Measurements from ENCODE around the gene COL21A1. TPM values are rescaled to one million over a fixed set of nuclear protein-coding genes. Genes with fewer than 3 reads are reported as not detected.

Gene COL21A1
- total RNA-seq, 1 experiment from 2014 or later, result 3.3 TPM

GRCh38 chr6:56156643-56157042, 90.7 kb downstream of the COL21A1 start:
- no peak for ATAC-seq
- no peak for DNase-seq (ENCODE audit: low read depth, low spot score)
- in situ Hi-C loops (cut with HindIII; ENCODE audit: low pct_unique_long_range_greater_than_20kb, low sequenced_read_pairs), result no loop called here
- no peak overlapping the region; the same call in 1 of the 2 replicates for H3K27ac ChIP-seq (ENCODE audit: low read length)
- ChIA-PET CTCF (no interaction called here), POLR2A (interaction anchor here (0.7 kb wide), 1 partner anchor 10 kb away, joined by 3 read pairs; no protein-coding TSS in a partner anchor)
- no peak for TF ChIP-seq REST (IDR thresholded peaks at IDR 0.05; ENCODE audit: insufficient read depth in 1 of 2, low read depth in 2 of 2, low read length in 1 of 2)
- TF ChIP-seq SIN3A (IDR thresholded peaks at IDR 0.05; ENCODE audit: borderline replicate concordance, insufficient read depth, low read depth, low read length), result no peak
- H3K36me3 ChIP-seq (ENCODE audit: control insufficient read depth, insufficient read depth, low read length), result no peaks in the 10 kb centered on the region
- H3K27me3 ChIP-seq (ENCODE audit: control insufficient read depth, insufficient read depth, low read length), result no peaks in the 10 kb centered on the region
- no peak overlapping the region for H3K4me3 ChIP-seq (ENCODE audit: low read depth in 2 of 2, low read length in 2 of 2)
- H3K4me1 ChIP-seq (ENCODE audit: control insufficient read depth, insufficient read depth, low read length), result no peaks in the 10 kb centered on the region
- intact Hi-C loops (cut with micrococcal nuclease; ENCODE audit: unreplicated experiment), result no loop called here
- peaks cover 6% of the 10 kb centered on the region; the same call in 1 of the 2 replicates for H3K9me3 ChIP-seq (ENCODE audit: control insufficient read depth, insufficient read depth, low read depth, low read length)
- no TSS peak for BruUV-seq (replicated peaks)

- in situ Hi-C loops (cut with HindIII; ENCODE audit: low pct_unique_long_range_greater_than_20kb, low sequenced_read_pairs), result no loop called here
- H3K27me3 ChIP-seq (ENCODE audit: control insufficient read depth, insufficient read depth, low read length), result no peaks in the 10 kb centered on the region
- H3K4me1 ChIP-seq (ENCODE audit: control insufficient read depth, insufficient read depth, low read length), result no peaks in the 10 kb centered on the region
- H3K4me3 ChIP-seq (ENCODE audit: low read depth in 2 of 2, low read length in 2 of 2), result no peak overlapping the region
- ATAC-seq (no peak), DNase-seq (ENCODE audit: low read depth, low spot score) (no peak)
- H3K27ac ChIP-seq (ENCODE audit: low read length), result no peak overlapping the region
- CTCF ChIA-PET, result no interaction called here
- intact Hi-C loops (cut with micrococcal nuclease; ENCODE audit: unreplicated experiment), result no loop called here
- peaks cover 6% of the 10 kb centered on the region; the same call in 1 of the 2 replicates for H3K9me3 ChIP-seq (ENCODE audit: control insufficient read depth, insufficient read depth, low read depth, low read length)
- POLR2A ChIA-PET, result interaction anchor here (0.7 kb wide), 1 partner anchor 9 kb away, joined by 3 read pairs; no protein-coding TSS in a partner anchor
- no peaks in the 10 kb centered on the region for H3K36me3 ChIP-seq (ENCODE audit: control insufficient read depth, insufficient read depth, low read length)
- TF ChIP-seq REST (IDR thresholded peaks at IDR 0.05; ENCODE audit: insufficient read depth in 1 of 2, low read depth in 2 of 2, low read length in 1 of 2), result no peak
- no TSS peak for BruUV-seq (replicated peaks)
Measured at GRCh38 chr6:56155634-56156141, 91.7 kb downstream of the COL21A1 start.

GRCh38 chr6:56154076-56154475, 93.3 kb downstream of the COL21A1 start:
- no peak overlapping the region for H3K27ac ChIP-seq (ENCODE audit: low read length)
- CTCF ChIA-PET, result no interaction called here
- no peaks in the 10 kb centered on the region for H3K4me1 ChIP-seq (ENCODE audit: control insufficient read depth, insufficient read depth, low read length)
- H3K4me3 ChIP-seq (ENCODE audit: low read depth in 2 of 2, low read length in 2 of 2), result no peak overlapping the region
- POLR2A ChIA-PET, result no interaction called here
- no peak for DNase-seq (ENCODE audit: low read depth, low spot score)
- no peak for ATAC-seq
- in situ Hi-C loops (cut with HindIII; ENCODE audit: low pct_unique_long_range_greater_than_20kb, low sequenced_read_pairs), result no loop called here
- intact Hi-C loops (cut with micrococcal nuclease; ENCODE audit: unreplicated experiment), result no loop called here
- H3K27me3 ChIP-seq (ENCODE audit: control insufficient read depth, insufficient read depth, low read length), result no peaks in the 10 kb centered on the region
- no peaks in the 10 kb centered on the region for H3K36me3 ChIP-seq (ENCODE audit: control insufficient read depth, insufficient read depth, low read length)
- peaks cover 6% of the 10 kb centered on the region; the same call in 1 of the 2 replicates for H3K9me3 ChIP-seq (ENCODE audit: control insufficient read depth, insufficient read depth, low read depth, low read length)
- no TSS peak for BruUV-seq (replicated peaks)
- no peak for TF ChIP-seq TCF7L2 (IDR thresholded peaks at IDR 0.05; ENCODE audit: low read depth, low read length)
- no peak for TF ChIP-seq SIN3A (IDR thresholded peaks at IDR 0.05; ENCODE audit: borderline replicate concordance, insufficient read depth, low read depth, low read length)

Measured in Panc1 (cell line).